H1 (cell line): ENCODE measurements around the gene PSPC1. TPM values are rescaled to one million over a fixed set of nuclear protein-coding genes. Genes with fewer than 3 reads are reported as not detected.
A peak's percentile ranks its signal among the peaks of the same experiment; 100 is the strongest.

ENCODE experiments used
- CTCF ChIA-PET: fragments of 300-600 bp; sonication (Branson Sonifier 250); formaldehyde crosslinking; loops from one replicate; lab custom pipeline; 2021; ENCODE audit not compliant: partially characterized antibody; lab: Charles Lee
- POLR2A ChIA-PET: fragments of 300-600 bp; sonication (Branson Sonifier 250); formaldehyde crosslinking; loops from one replicate; lab custom pipeline; 2021; ENCODE audit warnings: inconsistent platforms; ENCODE audit not compliant: partially characterized antibody; lab: Charles Lee
- DNase-seq, 2 experiments: peaks; one replicate each; pipeline versions ENCODE4 v3.0.0 to v3.0.0-alpha.2; 2010 to 2022; ENCODE audit warnings: low spot score in 2 of 2, low read depth in 1 of 2, mixed read lengths in 1 of 2
- FAIRE-seq: peaks from 2 replicates; lab custom pipeline; 2011; peaks lifted over from hg19 to GRCh38; lab: Jason Lieb, UNC
- H2AFZ ChIP-seq: 2 replicates; pipeline ENCODE4 v1.8.1; 2012; ENCODE audit warnings: low read length, inconsistent platforms
- H2AK5ac ChIP-seq: 2 replicates; pipeline ENCODE4 v1.6.1; 2013; ENCODE audit warnings: low read depth, low read length
- H2BK120ac ChIP-seq: replicated peaks from 2 replicates; pipeline ENCODE3; 2013; ENCODE audit warnings: low read depth, low read length, inconsistent platforms
- H2BK12ac ChIP-seq: 2 replicates; pipeline ENCODE4 v1.6.1; 2013; ENCODE audit warnings: low read depth, low read length
- H2BK15ac ChIP-seq: 2 replicates; pipeline ENCODE4 v1.6.1; 2013; ENCODE audit warnings: low read length
- H2BK20ac ChIP-seq: 2 replicates; pipeline ENCODE4 v1.6.1; 2013; ENCODE audit warnings: low read length
- H2BK5ac ChIP-seq: 2 replicates; pipeline ENCODE4 v1.6.1; 2013; ENCODE audit warnings: low read depth, low read length
- H3K14ac ChIP-seq: 2 replicates; pipeline ENCODE4 v1.6.1; 2013; ENCODE audit warnings: inconsistent platforms; ENCODE audit not compliant: insufficient read length
- H3K18ac ChIP-seq: 2 replicates; pipeline ENCODE4 v1.6.1; 2013; ENCODE audit warnings: low read length; ENCODE audit errors: extremely low read depth
- H3K23ac ChIP-seq: 2 replicates; pipeline ENCODE4 v1.6.1; 2013; ENCODE audit warnings: inconsistent platforms; ENCODE audit not compliant: insufficient read length
- H3K23me2 ChIP-seq: 2 replicates; pipeline ENCODE4 v1.6.1; 2013; ENCODE audit warnings: low read depth, low read length
- H3K27ac ChIP-seq: 2 replicates; pipeline ENCODE4 v1.6.1; 2011; ENCODE audit warnings: low read depth, low read length, inconsistent platforms
- H3K27me3 ChIP-seq, 4 experiments: replicated peaks in 1 of 4; 1 replicate in 1 of 4; 2 replicates in 3 of 4; pipeline versions ENCODE4 v1.6.1 to v1.8.1; 2011 to 2013; ENCODE audit warnings: low read length in 3 of 4, mild to moderate bottlenecking in 3 of 4, inconsistent platforms in 2 of 4, mixed read lengths in 2 of 4, moderate library complexity in 1 of 4; ENCODE audit not compliant: control insufficient read depth in 3 of 4, insufficient read depth in 3 of 4; ENCODE audit errors: extremely low read depth in 1 of 4
- H3K36me3 ChIP-seq, 4 experiments: 2 replicates each; pipeline versions ENCODE4 v1.6.1 to v1.8.1; 2011 to 2013; ENCODE audit warnings: mild to moderate bottlenecking in 4 of 4, low read length in 3 of 4, moderate library complexity in 2 of 4, control low read depth in 1 of 4, inconsistent platforms in 1 of 4; ENCODE audit not compliant: insufficient read depth in 4 of 4, control insufficient read depth in 2 of 4
- H3K4ac ChIP-seq: replicated peaks from 2 replicates; pipeline ENCODE3; 2013; ENCODE audit warnings: low read length, low read depth, mixed read lengths, inconsistent platforms; ENCODE audit not compliant: insufficient read length
- H3K4me1 ChIP-seq, 4 experiments: replicated peaks in 1 of 4; 1 replicate in 1 of 4; 2 replicates in 3 of 4; pipeline versions ENCODE4 v1.6.1 to v1.8.1; 2011 to 2013; ENCODE audit warnings: low read length in 3 of 4, inconsistent platforms in 2 of 4, mixed read lengths in 1 of 4; ENCODE audit not compliant: insufficient read depth in 4 of 4, control insufficient read depth in 3 of 4
- H3K4me2 ChIP-seq, 2 experiments: 2 replicates each; pipeline versions ENCODE4 v1.6.1 to v1.8.1; 2011 to 2013; ENCODE audit warnings: low read depth in 2 of 2, low read length in 2 of 2, control low read depth in 1 of 2, inconsistent platforms in 1 of 2, mild to moderate bottlenecking in 1 of 2; ENCODE audit not compliant: insufficient read depth in 1 of 2
- H3K4me3 ChIP-seq, 4 experiments: fragments of 200-600, 300-600 bp in 1 of 4; sonication (generic), shearing (Covaris generic), sonication (Bioruptor Twin) in 1 of 4; 2 replicates each; pipeline versions ENCODE4 v1.5.1 to v1.8.1; 2011 to 2016; ENCODE audit warnings: low read length in 4 of 4, low read depth in 3 of 4, control low read depth in 2 of 4, inconsistent platforms in 2 of 4, mild to moderate bottlenecking in 2 of 4, mixed read lengths in 1 of 4, moderate library complexity in 1 of 4; ENCODE audit not compliant: insufficient read depth in 2 of 4; ENCODE audit errors: extremely low read depth in 1 of 4
- H3K56ac ChIP-seq: replicated peaks from 2 replicates; pipeline ENCODE3; 2013; ENCODE audit warnings: low read depth, mild to moderate bottlenecking, mixed read lengths, low read length, inconsistent platforms; ENCODE audit not compliant: insufficient read length
- H3K79me1 ChIP-seq: 2 replicates; pipeline ENCODE4 v1.6.1; 2013; ENCODE audit warnings: low read depth, low read length, control low read depth
- H3K79me2 ChIP-seq, 2 experiments: 2 replicates each; pipeline versions ENCODE4 v1.6.1 to v1.8.1; 2012 to 2013; ENCODE audit warnings: low read length in 2 of 2, mild to moderate bottlenecking in 2 of 2, inconsistent platforms in 1 of 2; ENCODE audit not compliant: insufficient read depth in 2 of 2, control insufficient read depth in 1 of 2
- H3K9ac ChIP-seq, 4 experiments: replicated peaks in 1 of 4; 1 replicate in 1 of 4; 2 replicates in 3 of 4; pipeline versions ENCODE4 v1.6.1 to v1.8.1; 2011 to 2013; ENCODE audit warnings: low read depth in 3 of 4, low read length in 3 of 4, control low read depth in 2 of 4, mild to moderate bottlenecking in 2 of 4, moderate library complexity in 2 of 4, inconsistent platforms in 1 of 4; ENCODE audit errors: extremely low read depth in 1 of 4
- H3K9me3 ChIP-seq, 2 experiments: 2 replicates each; pipeline versions ENCODE4 v1.6.1 to v1.8.1; 2012 to 2013; ENCODE audit warnings: mild to moderate bottlenecking in 2 of 2, moderate library complexity in 2 of 2, control low read depth in 1 of 2, inconsistent platforms in 1 of 2, low read depth in 1 of 2, low read length in 1 of 2, mixed read lengths in 1 of 2; ENCODE audit not compliant: insufficient read depth in 2 of 2
- H4K20me1 ChIP-seq, 2 experiments: replicated peaks in 1 of 2; 2 replicates each; pipeline versions ENCODE3 to v1.8.1; 2011 to 2013; ENCODE audit warnings: inconsistent platforms in 2 of 2, low read length in 2 of 2, mild to moderate bottlenecking in 1 of 2; ENCODE audit not compliant: insufficient read depth in 2 of 2, control insufficient read depth in 1 of 2
- H4K5ac ChIP-seq: 2 replicates; pipeline ENCODE4 v1.6.1; 2013; ENCODE audit warnings: low read length, low read depth, mixed read lengths, inconsistent platforms; ENCODE audit not compliant: insufficient read length
- H4K8ac ChIP-seq: 2 replicates; pipeline ENCODE4 v1.8.0; 2013; ENCODE audit warnings: mild to moderate bottlenecking, moderate library complexity, low read length, inconsistent platforms; ENCODE audit not compliant: insufficient read depth; ENCODE audit errors: extremely low read depth
- H4K91ac ChIP-seq: replicated peaks from 2 replicates; pipeline ENCODE3; 2013; ENCODE audit warnings: low read length, mixed read lengths, inconsistent platforms; ENCODE audit not compliant: insufficient read length
- CEBPB ChIP-seq: IDR thresholded peaks from 2 replicates; pipeline ENCODE4 v1.6.1; 2012; ENCODE audit warnings: low read depth, low read length
- EP300 ChIP-seq, 2 experiments: IDR thresholded peaks; 1 replicate in 1 of 2; 2 replicates in 1 of 2; pipeline ENCODE4 v1.6.1; 2011 to 2012; ENCODE audit warnings: low read depth in 2 of 2, low read length in 2 of 2, mild to moderate bottlenecking in 2 of 2, borderline replicate concordance in 1 of 2, inconsistent platforms in 1 of 2, moderate library complexity in 1 of 2
- GABPA ChIP-seq: IDR thresholded peaks from 2 replicates; pipeline ENCODE4 v1.6.1; 2011; ENCODE audit warnings: mild to moderate bottlenecking, low read length, moderate library complexity, borderline replicate concordance; ENCODE audit not compliant: insufficient read depth
- HDAC2 ChIP-seq, 2 experiments: fragments of 300-600 bp in 1 of 2; sonication (generic) in 1 of 2; IDR thresholded peaks; 2 replicates each; pipeline ENCODE4 v1.6.1; 2011 to 2012; ENCODE audit warnings: low read depth in 2 of 2, low read length in 2 of 2, mild to moderate bottlenecking in 2 of 2, moderate library complexity in 2 of 2, borderline replicate concordance in 1 of 2, inconsistent platforms in 1 of 2
- NANOG ChIP-seq: IDR thresholded peaks from 2 replicates; pipeline ENCODE4 v1.6.1; 2011; ENCODE audit warnings: low read length, low read depth, mild to moderate bottlenecking, inconsistent platforms; ENCODE audit not compliant: insufficient read depth, poor library complexity, severe bottlenecking
- PHF8 ChIP-seq: fragments of 200-600 bp; sonication (generic); conservative IDR thresholded peaks from 2 replicates; pipeline ENCODE4 v1.7.1; 2012; ENCODE audit warnings: low read depth, mild to moderate bottlenecking, inconsistent platforms, low read length, moderate library complexity
- TCF12 ChIP-seq: IDR thresholded peaks from 2 replicates; pipeline ENCODE4 v1.6.1; 2011; ENCODE audit warnings: low read depth, mild to moderate bottlenecking, low read length
- TEAD4 ChIP-seq: IDR thresholded peaks from 2 replicates; pipeline ENCODE4 v1.6.1; 2012; ENCODE audit warnings: low read depth, low read length, inconsistent platforms, mixed read lengths
- WGBS, 2 experiments: shearing (Covaris generic) in 1 of 2; methylation state at CpG; one replicate each; pipeline versions ENCODE4 v1.1.6 to v1.1.7; 2013 to 2015; ENCODE audit warnings: low lambda C conversion rate in 2 of 2, mixed read lengths in 2 of 2, inconsistent platforms in 1 of 2, low coverage in 1 of 2, missing lambda C conversion rate in 1 of 2; ENCODE audit not compliant: insufficient replicate concordance in 2 of 2, insufficient coverage in 1 of 2, insufficient read length in 1 of 2; ENCODE audit errors: extremely low coverage in 1 of 2, missing lambda C conversion rate in 1 of 2; 5-methylcytosine and 5-hydroxymethylcytosine counted together
- polyA plus RNA-seq, 7 experiments: library from polyadenylated mRNA; depleted of rRNA in 3 of 7; stranded (reverse) in 5 of 7; unstranded in 2 of 7; fragments of >200 nt in 5 of 7; fragments of 200-250 nt in 2 of 7; gene quantifications; 1 replicate in 5 of 7; 2 replicates in 1 of 7; 4 replicates in 1 of 7; pipeline versions ENCODE4 v1.2.1 to v1.2.3, GENCODE V29; 2011 to 2013; ENCODE audit warnings: missing spikeins in 2 of 7, mixed read lengths in 2 of 7
- total RNA-seq: library from RNA; stranded (reverse); fragmentation: NEBNext Ultra II Directional; extraction: Animal tissue kit (Norgen Biotek cat#: 25700); gene quantifications from 2 replicates; pipeline ENCODE4 v1.2.1, GENCODE V29; 2021

Gene PSPC1
- total and polyA plus RNA-seq, 2 of the 8 experiments (the other 6 are each of a cell fraction or from before 2014, with no cell fraction given) = 53.4 to 97.4 TPM

GRCh38 chr13:19681517-19681916, 101.2 kb downstream of the PSPC1 start:
- Histone ChIP-seq H3K27me3 (no peaks in the 10 kb centered on the region), H3K23me2 (no peaks in the 10 kb centered on the region), H3K27ac (no peak overlapping the region), H3K4me3 (peak overlapping the region in 1 of 4 experiments; percentile 1; a peak in 2 of 8 replicates), H2BK5ac (no peak overlapping the region), H2BK120ac (no peak overlapping the region), H2BK20ac (no peak overlapping the region), H4K91ac (no peak overlapping the region), H3K79me1 (0 out of 2 replicates have a peak, but pooled peaks cover 3% of the 10 kb centered on the region), H3K9ac (no peak overlapping the region), H3K4me1 (peaks cover 0 to 6% (median 3%) of the 10 kb centered on the region in 4 experiments; a peak in 3 of 7 replicates), H4K8ac (no peak overlapping the region), H3K4ac (no peak overlapping the region), H2BK12ac (no peak overlapping the region), H3K23ac (no peak overlapping the region), H3K18ac (no peak overlapping the region), H3K4me2 (peak overlapping the region in 1 of 2 experiments; percentile 51; a peak in 3 of 4 replicates), H2AK5ac (no peak overlapping the region), H3K79me2 (0 out of 4 replicates have a peak, but pooled peaks cover 0 to 11% of the 10 kb centered on the region in 2 experiments), H3K36me3 (peaks cover 0 to 5% (median 3%) of the 10 kb centered on the region in 4 experiments; a peak in 4 of 8 replicates), H4K5ac (no peak overlapping the region), H3K56ac (no peak overlapping the region), H4K20me1 (peaks cover 0 to 2% of the 10 kb centered on the region in 2 experiments), H2BK15ac (no peak overlapping the region), H3K14ac (no peak overlapping the region), H3K9me3 (no peaks in the 10 kb centered on the region), H2AFZ (no peak overlapping the region)
- FAIRE-seq (peak; percentile 94), DNase-seq (no peak)
- ChIA-PET POLR2A (interaction anchor here (1.4 to 1.6 kb wide), 2 partner anchors 13 to 15 kb away, joined by 3 to 5 read pairs; no protein-coding TSS in a partner anchor), CTCF (interaction anchor here (0.7 to 1.5 kb wide), 4 partner anchors 20 to 137 kb away, joined by 3 read pairs; no protein-coding TSS in a partner anchor)
- 20% methylated on average over 2 of the region's 2 CpGs; no CpG with 5 or more reads in 1 of the 2 experiments for WGBS, 2 experiments
- TF ChIP-seq EP300 (IDR thresholded peaks at IDR 0.05; ENCODE audit: borderline replicate concordance in 1 of 2, low read depth in 2 of 2, low read length in 2 of 2) (peak in 1 of 2 experiments; percentile 50; a peak in 1 of 3 replicates), GABPA (no peak), NANOG (no peak), CEBPB (0 out of 2 replicates have a peak, but pooled peaks have one; percentile 40), PHF8 (no peak), HDAC2 (IDR thresholded peaks at IDR 0.05; ENCODE audit: borderline replicate concordance in 1 of 2, low read depth in 2 of 2, low read length in 2 of 2) (peak in 1 of 2 experiments; percentile 29; a peak in 1 of 4 replicates), TCF12 (peak; percentile 98), TEAD4 (peak; percentile 57; the same call in 1 of the 2 replicates)
